ENCODE data around the gene ELMO1. TPM values are rescaled to one million over a fixed set of nuclear protein-coding genes. Genes with fewer than 3 reads are reported as not detected.

The ELMO1 gene
- total RNA-seq, 1 experiment from 2014 or later = 1.1 TPM

- ChIA-PET CTCF (no interaction called here), RAD21 (ENCODE audit: low non-redundant PET in 1 of 2, low total read pairs in 2 of 2, uncharacterized antibody in 2 of 2, unreplicated experiment in 2 of 2) (no interaction called here), POLR2A (no interaction called here)
- Histone ChIP-seq H2AFZ (ENCODE audit: low read depth, low read length, poor library complexity, severe bottlenecking) (no peak overlapping the region), H3K9me2 (ENCODE audit: insufficient read depth) (no peaks in the 10 kb centered on the region), H3K9me3 (ENCODE audit: control insufficient read depth in 1 of 2, insufficient read depth in 1 of 2, low read depth in 1 of 2, low read length in 2 of 2) (no peaks in the 10 kb centered on the region), H4K20me1 (ENCODE audit: insufficient read depth) (no peaks in the 10 kb centered on the region), H3K36me3 (ENCODE audit: control insufficient read depth in 1 of 2, insufficient read depth in 2 of 2, low read length in 2 of 2) (no peaks in the 10 kb centered on the region), H3K27ac (ENCODE audit: low read depth, low read length) (no peak overlapping the region), H3K79me2 (ENCODE audit: insufficient read depth, low read length) (no peaks in the 10 kb centered on the region), H3K4me2 (ENCODE audit: low read length) (no peak overlapping the region), H3K9ac (ENCODE audit: low read length) (no peak overlapping the region), H3K27me3 (ENCODE audit: insufficient read depth, low read length) (no peaks in the 10 kb centered on the region), H3K4me1 (ENCODE audit: control insufficient read depth in 1 of 2, insufficient read depth in 2 of 2, low read length in 2 of 2) (no peaks in the 10 kb centered on the region), H3K4me3 (replicated peaks in 1 of 2; ENCODE audit: low read depth in 1 of 2, low read length in 2 of 2) (no peak overlapping the region)
- intact Hi-C loops (cut with micrococcal nuclease) = no loop called here
- ATAC-seq (no peak), DNase-seq (ENCODE audit: low read depth, low spot score) (no peak)
- no TSS peak for BruUV-seq (replicated peaks)
- TF ChIP-seq POLR2A (IDR thresholded peaks at IDR 0.05; ENCODE audit: borderline replicate concordance, extremely low read depth, insufficient read depth, insufficient read length) = no peak
Observed at GRCh38 chr7:37131855-37132254, 316.8 kb downstream of the ELMO1 start.

GRCh38 chr7:37129035-37129425, 319.6 kb downstream of the ELMO1 start:
- no peak for DNase-seq (ENCODE audit: low read depth, low spot score)
- Histone ChIP-seq H3K4me3 (replicated peaks in 1 of 2; ENCODE audit: low read depth in 1 of 2, low read length in 2 of 2) (no peak overlapping the region), H2AFZ (ENCODE audit: low read depth, low read length, poor library complexity, severe bottlenecking) (no peak overlapping the region), H3K27ac (ENCODE audit: low read depth, low read length) (no peak overlapping the region), H3K9me3 (ENCODE audit: control insufficient read depth in 1 of 2, insufficient read depth in 1 of 2, low read depth in 1 of 2, low read length in 2 of 2) (no peaks in the 10 kb centered on the region), H4K20me1 (ENCODE audit: insufficient read depth) (no peaks in the 10 kb centered on the region), H3K9ac (ENCODE audit: low read length) (no peak overlapping the region), H3K36me3 (ENCODE audit: control insufficient read depth in 1 of 2, insufficient read depth in 2 of 2, low read length in 2 of 2) (no peaks in the 10 kb centered on the region), H3K4me1 (ENCODE audit: control insufficient read depth in 1 of 2, insufficient read depth in 2 of 2, low read length in 2 of 2) (no peaks in the 10 kb centered on the region), H3K9me2 (ENCODE audit: insufficient read depth) (no peaks in the 10 kb centered on the region), H3K79me2 (ENCODE audit: insufficient read depth, low read length) (no peaks in the 10 kb centered on the region), H3K27me3 (ENCODE audit: insufficient read depth, low read length) (no peaks in the 10 kb centered on the region), H3K4me2 (ENCODE audit: low read length) (no peak overlapping the region)
- POLR2A ChIA-PET = no interaction called here
- ATAC-seq = no peak
- CTCF ChIA-PET = no interaction called here
- intact Hi-C loops (cut with micrococcal nuclease) = no loop called here
- BruUV-seq (replicated peaks) = no TSS peak
- RAD21 ChIA-PET (ENCODE audit: low non-redundant PET in 1 of 2, low total read pairs in 2 of 2, uncharacterized antibody in 2 of 2, unreplicated experiment in 2 of 2) = no interaction called here
- TF ChIP-seq EZH2phosphoT487 (IDR thresholded peaks at IDR 0.05; ENCODE audit: borderline replicate concordance) (no peak), JUND (IDR thresholded peaks at IDR 0.05) (no peak), FOSL1 (IDR thresholded peaks at IDR 0.05; ENCODE audit: low read depth) (no peak), SRF (IDR thresholded peaks at IDR 0.05; ENCODE audit: low read depth) (no peak), CEBPB (IDR thresholded peaks at IDR 0.05; ENCODE audit: low read depth) (no peak), CBX3 (IDR thresholded peaks at IDR 0.05; ENCODE audit: low read depth) (no peak), ZFX (IDR thresholded peaks at IDR 0.05) (no peak), POLR2AphosphoS5 (IDR thresholded peaks at IDR 0.05; ENCODE audit: low read depth, low read length) (no peak)
